Activated naive CD8-positive, alpha-beta T cell treated with anti-CD3 and anti-CD28 coated beads for 36 hours (primary cell): ENCODE data around the gene USP48. TPM values are rescaled to one million over a fixed set of nuclear protein-coding genes. Genes with fewer than 3 reads are reported as not detected.
"Not testable (repeated sequence)": the region's sequence is repeated elsewhere in the genome, so short reads cannot be mapped to it uniquely, and the experiment has no call there.

ENCODE experiments used
- DNase-seq: peaks from one replicate; pipeline ENCODE4 v3.0.0; 2021
- H3K27ac Mint-ChIP-seq: one replicate; pipeline ENCODE4 v1.8.0; 2022; ENCODE audit warnings: mild to moderate bottlenecking, moderate library complexity, mixed read lengths
- H3K27me3 Mint-ChIP-seq: one replicate; pipeline ENCODE4 v1.8.0; 2022; ENCODE audit warnings: mild to moderate bottlenecking, mixed read lengths
- H3K36me3 Mint-ChIP-seq: one replicate; pipeline ENCODE4 v1.8.0; 2021; ENCODE audit warnings: mild to moderate bottlenecking, mixed read lengths
- H3K4me1 Mint-ChIP-seq: one replicate; pipeline ENCODE4 v1.8.0; 2021; ENCODE audit warnings: mixed read lengths
- H3K4me3 Mint-ChIP-seq: one replicate; pipeline ENCODE4 v1.8.0; 2022; ENCODE audit warnings: mild to moderate bottlenecking, moderate library complexity, mixed read lengths
- H3K9me3 Mint-ChIP-seq: one replicate; pipeline ENCODE4 v1.8.0; 2022; ENCODE audit warnings: mixed read lengths
- total RNA-seq, 2 experiments: library from RNA; stranded (reverse); gene quantifications; one replicate each; pipeline ENCODE4 v1.2.3, GENCODE V29; 2021

The USP48 gene
- total RNA-seq, 2 experiments from 2014 or later, result 45.8 to 50.5 TPM

DNA sequence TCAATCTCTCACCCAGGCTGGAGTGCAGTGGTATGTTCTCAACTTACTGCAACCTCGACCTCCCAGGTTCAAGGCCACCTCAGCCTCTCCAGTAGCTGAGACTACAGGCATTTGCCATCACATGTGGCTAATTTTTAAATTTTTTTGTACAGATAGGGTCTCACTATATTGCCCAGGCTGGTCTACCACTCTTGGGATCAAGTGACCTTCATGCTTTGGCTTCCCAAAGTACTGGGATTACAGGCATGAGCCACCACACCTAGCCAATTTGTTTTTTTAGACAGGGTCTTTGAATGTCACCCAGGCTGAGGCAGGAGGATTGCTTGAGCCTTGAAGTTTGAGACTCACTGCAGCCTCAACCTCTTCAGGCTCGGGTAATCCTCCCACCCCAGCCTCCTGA lies 10.2 kb upstream of the USP48 start:
- H3K27ac Mint-ChIP-seq, result no peak overlapping the region
- H3K27me3 Mint-ChIP-seq, result no peaks in the 10 kb centered on the region
- DNase-seq, result no peak
- no peaks in the 10 kb centered on the region for H3K36me3 Mint-ChIP-seq
- peaks cover 2% of the 10 kb centered on the region for H3K9me3 Mint-ChIP-seq
- peaks cover 6% of the 10 kb centered on the region for H3K4me1 Mint-ChIP-seq
- no peak overlapping the region for H3K4me3 Mint-ChIP-seq

DNA sequence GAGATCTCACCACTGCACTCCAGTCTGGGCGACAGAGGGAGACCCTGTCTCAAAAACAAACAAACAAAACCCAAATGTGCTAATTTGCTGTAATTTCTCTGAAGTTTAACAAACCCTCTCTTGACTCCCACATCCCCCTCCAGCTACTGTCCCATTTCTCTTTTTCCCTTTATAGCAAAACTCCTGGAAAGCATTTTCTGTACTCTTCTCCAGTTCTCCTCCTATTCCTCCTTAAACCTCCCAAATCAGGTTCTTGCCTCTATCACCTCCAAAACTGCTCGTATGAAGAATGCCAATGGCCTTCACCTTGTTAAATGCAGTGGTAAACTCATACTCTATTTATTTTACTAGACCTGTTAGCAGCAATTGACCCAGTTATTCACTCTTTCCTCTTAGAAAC lies 3.7 kb upstream of the USP48 start:
- H3K27me3 Mint-ChIP-seq, result peaks cover 3% of the 10 kb centered on the region
- no peak overlapping the region for H3K27ac Mint-ChIP-seq
- peaks cover 6% of the 10 kb centered on the region for H3K4me1 Mint-ChIP-seq
- no peaks in the 10 kb centered on the region for H3K9me3 Mint-ChIP-seq
- no peaks in the 10 kb centered on the region for H3K36me3 Mint-ChIP-seq
- no peak overlapping the region for H3K4me3 Mint-ChIP-seq
- DNase-seq, result no peak

DNA sequence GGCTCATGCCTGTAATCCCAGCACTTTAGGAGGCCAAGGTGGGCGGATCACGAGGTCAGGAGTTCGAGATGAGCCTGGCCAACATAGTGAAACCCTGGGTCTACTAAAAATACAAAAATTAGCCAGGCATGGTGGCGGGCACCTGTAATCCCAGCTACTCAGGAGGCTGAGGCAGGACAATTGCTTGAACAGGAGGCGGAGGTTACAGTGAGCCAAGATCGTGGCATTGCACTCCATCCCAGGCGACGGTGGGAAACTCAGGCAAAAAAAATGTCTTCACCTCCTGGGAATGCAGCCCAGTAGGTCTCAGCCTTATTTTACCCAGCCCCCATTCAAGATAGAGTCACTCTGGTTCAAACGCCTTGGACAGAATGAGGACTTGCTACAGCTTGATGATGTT lies 2.8 kb upstream of the USP48 start:
- not testable (repeated sequence) for H3K9me3 Mint-ChIP-seq, H3K36me3 Mint-ChIP-seq, DNase-seq, H3K27me3 Mint-ChIP-seq, H3K4me1 Mint-ChIP-seq, H3K27ac Mint-ChIP-seq, H3K4me3 Mint-ChIP-seq

DNA sequence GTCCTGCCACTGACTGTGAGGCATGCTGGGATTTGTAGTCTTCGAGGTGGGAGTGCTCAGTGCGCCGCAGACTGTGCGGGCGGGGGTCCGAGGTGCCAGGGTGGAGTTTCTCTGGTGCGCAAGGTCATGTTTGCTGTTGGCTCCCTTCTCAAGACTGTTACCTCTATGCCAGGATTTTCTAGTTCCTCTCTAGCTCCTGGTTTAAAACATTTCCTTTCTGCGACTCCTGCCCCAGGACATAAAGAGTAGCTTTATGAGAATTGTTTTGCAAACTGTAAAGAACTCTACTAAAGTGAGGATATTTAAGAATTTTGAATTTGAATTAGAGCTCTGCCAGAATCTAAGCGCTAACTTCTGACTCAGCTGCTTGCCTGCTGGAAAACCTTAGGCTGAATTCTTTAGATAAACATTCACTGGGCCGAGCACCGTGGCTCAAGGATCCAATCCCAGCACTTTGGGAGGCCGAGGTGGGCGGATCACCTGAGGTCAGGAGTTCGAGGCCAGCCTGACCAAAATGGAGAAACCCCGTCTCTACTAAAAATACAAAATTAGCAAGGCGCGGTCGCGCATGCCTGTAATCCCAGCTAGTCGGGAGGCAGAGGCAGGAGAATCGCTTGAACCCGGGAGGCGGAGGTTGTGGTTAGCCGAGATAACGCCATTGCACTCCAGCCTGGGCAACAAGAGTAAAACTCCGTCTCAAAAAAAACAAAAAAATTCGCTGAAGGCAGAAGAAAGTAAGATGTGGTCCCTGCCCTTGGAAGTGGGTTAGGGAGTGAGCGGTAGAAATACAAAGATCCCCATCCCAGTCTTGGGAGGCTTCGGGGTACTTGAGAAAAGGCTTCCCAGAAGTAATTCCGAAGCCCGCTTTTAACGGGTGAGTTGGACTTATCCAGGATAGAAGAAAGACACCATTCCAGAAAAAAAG lies 992 bp upstream of the USP48 start:
- H3K4me1 Mint-ChIP-seq, result peaks cover 18% of the 10 kb centered on the region
- H3K36me3 Mint-ChIP-seq, result peaks cover 3% of the 10 kb centered on the region
- H3K9me3 Mint-ChIP-seq, result no peaks in the 10 kb centered on the region
- DNase-seq, result no peak
- H3K27ac Mint-ChIP-seq, result peak overlapping the region; percentile 100
- peaks cover 3% of the 10 kb centered on the region for H3K27me3 Mint-ChIP-seq
- H3K4me3 Mint-ChIP-seq, result peak overlapping the region; percentile 90

DNA sequence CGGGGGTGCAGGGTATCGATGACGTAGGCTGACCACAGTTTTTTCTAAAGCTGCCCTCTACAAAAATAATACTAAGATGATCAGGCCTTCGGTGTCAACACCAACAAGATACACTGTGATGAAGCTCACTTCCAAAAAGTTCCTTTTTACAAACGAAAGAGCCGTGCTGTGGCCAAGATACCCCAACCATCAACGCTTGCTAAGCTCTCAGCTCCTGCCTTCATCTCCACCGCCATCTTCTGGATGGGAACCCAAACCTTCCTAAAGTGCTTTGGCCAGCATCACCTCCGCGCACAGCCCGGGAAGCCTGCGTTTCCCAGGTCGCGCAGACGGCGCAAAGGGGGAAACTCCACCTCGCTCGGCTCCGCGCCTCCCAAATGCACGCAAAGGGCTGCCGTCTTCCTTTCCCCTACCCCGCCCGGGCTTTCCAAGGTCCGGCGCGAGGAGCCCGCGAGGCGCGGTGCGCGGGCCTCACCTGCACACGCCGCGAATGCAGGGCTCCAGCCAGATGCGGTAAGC lies 541 bp downstream of the USP48 start:
- peaks cover 9% of the 10 kb centered on the region for H3K36me3 Mint-ChIP-seq
- H3K4me3 Mint-ChIP-seq, result peak overlapping the region; percentile 90
- H3K27me3 Mint-ChIP-seq, result peaks cover 3% of the 10 kb centered on the region
- H3K27ac Mint-ChIP-seq, result peak overlapping the region; percentile 100
- peaks cover 24% of the 10 kb centered on the region for H3K4me1 Mint-ChIP-seq
- peak; percentile 36 for DNase-seq
- peaks cover 4% of the 10 kb centered on the region for H3K9me3 Mint-ChIP-seq

DNA sequence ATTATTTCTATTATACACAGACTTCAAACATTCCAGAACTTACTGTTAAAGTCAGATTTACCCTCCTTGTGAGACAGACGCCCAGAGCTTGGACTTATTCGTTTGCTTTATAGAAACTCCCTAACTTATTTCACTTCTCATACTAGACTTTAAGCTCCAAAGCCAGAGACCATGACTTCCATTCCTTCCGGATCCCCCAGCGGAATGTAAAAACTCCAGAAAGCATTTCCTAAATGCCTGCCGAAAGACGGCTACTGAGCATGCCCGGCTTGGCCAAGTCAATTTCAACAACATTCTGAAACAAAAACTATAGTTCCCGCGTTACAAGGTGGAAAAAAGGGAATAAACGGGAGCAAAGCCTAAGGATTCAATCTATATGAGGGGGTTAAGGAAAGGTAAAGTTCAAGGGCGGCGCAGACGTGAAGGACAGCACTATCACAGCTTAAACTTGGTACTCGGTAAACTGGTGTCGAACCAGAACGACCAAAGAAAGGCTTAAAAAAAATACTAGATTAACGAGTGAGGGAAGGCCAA lies 1.1 kb downstream of the USP48 start:
- no peak for DNase-seq
- Mint-ChIP-seq H3K4me3 (peak overlapping the region; percentile 90), H3K27ac (peak overlapping the region; percentile 100), H3K9me3 (peaks cover 6% of the 10 kb centered on the region), H3K4me1 (peaks cover 27% of the 10 kb centered on the region), H3K27me3 (peaks cover 3% of the 10 kb centered on the region), H3K36me3 (peaks cover 12% of the 10 kb centered on the region)

DNA sequence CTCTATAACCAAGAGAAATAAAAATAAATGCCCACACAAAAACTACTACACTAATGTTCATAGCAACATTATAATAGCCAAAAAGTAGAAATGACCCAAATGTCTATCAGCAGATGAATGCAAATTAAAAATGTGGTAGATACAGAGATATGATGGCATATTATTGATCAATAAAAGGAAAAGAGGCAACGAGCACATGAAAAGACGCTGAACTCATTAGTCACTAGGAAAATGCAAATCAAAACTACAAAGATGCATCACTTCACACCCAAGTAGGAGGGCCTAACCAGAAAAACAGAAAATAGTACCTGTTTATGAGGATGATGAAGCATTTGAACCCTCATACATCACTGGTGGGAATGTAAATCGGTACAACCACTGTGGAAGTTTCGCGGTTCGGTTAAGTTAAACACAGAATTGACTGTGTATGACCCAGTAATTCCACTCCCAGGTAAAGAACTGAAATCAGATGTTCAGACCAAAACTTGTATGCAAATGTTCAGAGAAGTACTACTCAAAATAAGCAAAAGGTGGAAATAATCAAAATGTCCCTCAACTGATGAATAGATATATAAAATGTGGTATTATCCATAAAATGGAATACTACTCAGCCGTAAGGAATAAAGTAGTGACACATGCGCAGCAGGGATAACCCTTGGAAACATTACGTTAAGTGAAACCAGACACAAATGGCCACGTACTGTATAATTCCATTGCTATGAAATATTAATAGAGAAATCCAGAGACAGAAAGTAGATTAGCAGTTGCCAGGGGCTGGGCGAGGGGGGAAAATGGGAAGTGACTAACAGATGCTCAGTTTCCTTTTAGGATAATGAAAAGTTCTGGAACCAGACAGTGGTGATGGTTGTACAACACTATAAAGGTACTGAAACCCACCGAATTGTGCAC lies 3.1 kb downstream of the USP48 start:
- H3K27me3 Mint-ChIP-seq, result peaks cover 3% of the 10 kb centered on the region
- H3K36me3 Mint-ChIP-seq, result peaks cover 15% of the 10 kb centered on the region
- H3K27ac Mint-ChIP-seq, result peak overlapping the region; percentile 92
- H3K4me3 Mint-ChIP-seq, result peak overlapping the region; percentile 70
- peak; percentile 52 for DNase-seq
- peaks cover 42% of the 10 kb centered on the region for H3K4me1 Mint-ChIP-seq
- H3K9me3 Mint-ChIP-seq, result peaks cover 6% of the 10 kb centered on the region

DNA sequence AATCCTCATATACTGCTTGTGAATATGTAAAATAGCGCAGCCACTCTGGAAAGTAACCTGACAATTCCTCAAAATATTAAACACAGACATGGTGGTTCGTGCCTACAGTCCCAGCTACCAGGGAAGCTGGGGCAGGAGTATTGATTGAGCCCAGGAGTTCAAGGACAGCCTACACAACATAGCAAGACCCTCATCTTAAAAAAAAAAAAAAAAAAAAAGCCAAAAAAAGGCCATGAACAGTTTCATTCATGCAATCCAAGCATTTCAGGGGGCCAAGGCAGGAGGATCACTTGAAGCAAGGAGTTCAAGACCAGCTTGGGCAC lies 4.6 kb downstream of the USP48 start:
- H3K27ac Mint-ChIP-seq, result peak overlapping the region; percentile 25
- H3K36me3 Mint-ChIP-seq, result peaks cover 17% of the 10 kb centered on the region
- peaks cover 45% of the 10 kb centered on the region for H3K4me1 Mint-ChIP-seq
- peaks cover 2% of the 10 kb centered on the region for H3K27me3 Mint-ChIP-seq
- H3K9me3 Mint-ChIP-seq, result peaks cover 6% of the 10 kb centered on the region
- H3K4me3 Mint-ChIP-seq, result peak overlapping the region; percentile 10
- no peak for DNase-seq

DNA sequence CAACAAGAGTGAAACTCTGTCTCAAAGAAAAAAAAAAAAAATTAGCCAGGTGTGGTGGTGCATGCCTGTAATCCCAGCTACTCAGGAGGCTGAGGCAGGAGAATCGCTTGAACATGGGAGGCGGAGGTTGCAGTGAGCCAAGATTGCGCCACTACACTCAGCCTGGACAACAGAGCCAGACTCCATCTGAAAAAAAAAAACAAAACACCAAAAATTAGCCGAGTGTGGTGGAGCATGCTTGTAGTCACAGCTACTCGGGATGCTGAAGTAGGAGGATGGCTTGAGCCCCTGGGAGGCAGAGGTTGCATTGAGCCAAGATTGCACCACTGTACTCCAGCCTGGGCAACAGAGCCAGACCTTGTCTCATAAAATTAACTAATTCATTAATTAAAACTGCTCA lies 6.0 kb downstream of the USP48 start:
- DNase-seq, H3K9me3 Mint-ChIP-seq, H3K27ac Mint-ChIP-seq, H3K4me3 Mint-ChIP-seq, H3K27me3 Mint-ChIP-seq: not testable (repeated sequence)
- Mint-ChIP-seq H3K4me1 (peaks cover 46% of the 10 kb centered on the region), H3K36me3 (peaks cover 20% of the 10 kb centered on the region)

DNA sequence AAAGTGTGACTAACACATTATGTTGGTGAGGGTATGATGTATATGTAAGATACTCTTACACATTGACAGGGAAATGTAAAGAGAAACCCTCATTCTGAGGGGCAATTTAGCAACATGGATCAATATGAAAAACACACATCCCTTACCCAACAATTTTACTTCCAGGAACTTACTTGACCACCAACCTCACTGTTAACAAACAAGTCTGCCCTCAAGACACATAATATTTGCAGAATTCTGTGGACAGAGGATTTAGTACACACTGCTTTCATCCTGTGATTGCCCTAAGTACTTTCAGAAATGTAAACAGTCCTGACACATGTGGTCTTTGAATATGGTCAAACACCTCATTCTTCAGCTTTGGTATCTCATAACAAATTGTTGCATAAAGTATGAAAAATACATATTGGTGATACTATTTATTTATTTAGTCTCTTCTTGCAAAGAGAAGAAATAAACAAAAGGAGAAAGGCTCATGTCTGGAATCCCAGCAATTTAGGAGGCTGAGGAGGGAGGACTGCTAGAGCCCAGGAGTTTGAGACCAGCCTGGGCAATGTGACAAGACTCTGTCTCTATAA lies 6.9 kb downstream of the USP48 start:
- Mint-ChIP-seq H3K9me3 (peaks cover 6% of the 10 kb centered on the region), H3K27me3 (no peaks in the 10 kb centered on the region), H3K36me3 (peaks cover 20% of the 10 kb centered on the region), H3K27ac (peak overlapping the region; percentile 13), H3K4me3 (no peak overlapping the region), H3K4me1 (peaks cover 41% of the 10 kb centered on the region)
- DNase-seq, result no peak

DNA sequence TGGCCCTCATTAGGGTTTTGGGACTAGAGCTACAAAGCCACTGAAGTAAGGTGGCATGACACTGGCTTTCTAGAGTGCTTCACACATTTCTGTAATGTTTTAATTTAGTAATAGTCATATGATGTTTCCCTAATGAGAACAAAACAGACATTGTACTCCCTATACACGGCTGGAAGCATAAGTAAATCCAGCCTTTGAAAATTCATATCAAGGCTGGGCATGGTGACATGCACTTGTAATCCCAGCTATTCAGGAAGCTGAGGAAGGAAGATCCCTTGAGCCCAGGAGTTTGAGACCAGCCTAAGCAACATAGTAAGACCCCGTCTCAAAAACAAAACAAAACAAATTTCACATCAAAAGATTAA lies 7.4 kb downstream of the USP48 start:
- Mint-ChIP-seq H3K4me1 (peaks cover 41% of the 10 kb centered on the region), H3K27ac (peak overlapping the region; percentile 13), H3K27me3 (no peaks in the 10 kb centered on the region), H3K36me3 (peaks cover 20% of the 10 kb centered on the region), H3K9me3 (peaks cover 6% of the 10 kb centered on the region), H3K4me3 (no peak overlapping the region)
- no peak for DNase-seq

DNA sequence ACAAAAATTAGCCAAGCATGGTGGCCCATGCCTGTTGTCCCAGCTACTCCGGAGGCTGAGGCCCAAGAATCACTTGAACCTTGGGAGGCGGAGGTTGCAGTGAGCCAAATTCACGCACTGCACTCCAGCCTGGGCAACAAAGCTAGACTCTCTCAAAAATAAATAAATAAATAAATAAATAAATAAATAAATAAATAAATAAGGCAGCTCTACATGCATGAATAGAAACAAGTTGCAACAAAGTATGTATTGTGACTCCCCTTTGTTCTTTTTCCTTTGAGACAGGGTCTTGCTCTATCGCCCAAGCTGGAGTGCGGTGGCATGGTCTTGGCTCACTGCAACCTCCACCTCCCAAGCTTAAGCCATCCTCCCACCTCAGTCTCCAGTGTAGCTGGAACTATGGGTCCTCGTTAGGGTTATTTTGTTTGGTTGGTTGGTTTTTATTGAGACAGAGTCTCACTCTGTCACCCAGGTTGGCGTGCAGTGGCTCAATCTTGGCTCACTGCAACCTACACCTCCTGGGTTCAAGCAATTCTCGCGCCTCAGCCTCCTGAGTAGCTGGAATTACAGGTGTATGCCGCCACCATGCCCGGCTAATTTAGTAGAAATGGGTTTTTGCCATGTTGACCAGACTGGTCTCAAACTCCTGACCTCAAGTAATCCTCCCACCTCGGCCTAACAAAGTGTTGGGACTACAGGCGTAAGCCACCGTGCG lies 8.0 kb downstream of the USP48 start:
- Mint-ChIP-seq H3K4me1 (peaks cover 39% of the 10 kb centered on the region), H3K27ac (no peak overlapping the region)
- DNase-seq, result no peak

DNA sequence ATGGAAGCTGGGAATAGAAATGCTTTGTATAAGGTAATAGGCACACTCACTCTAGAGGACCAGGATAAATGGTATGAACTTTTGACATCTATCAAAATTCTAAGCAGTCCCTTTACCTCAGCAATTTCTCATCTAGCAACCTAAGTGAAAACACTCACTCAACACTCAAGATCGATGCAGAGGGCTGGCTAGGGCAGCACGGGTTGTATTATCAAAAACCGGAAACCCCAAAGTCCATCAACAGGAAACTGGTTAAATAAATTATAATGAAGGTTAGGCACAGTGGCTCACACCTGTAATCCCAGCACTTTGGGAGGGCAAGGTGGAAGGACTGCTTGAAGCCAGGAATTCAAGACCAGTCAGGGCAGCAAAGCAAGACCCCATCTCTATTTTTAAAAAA lies 9.4 kb downstream of the USP48 start:
- no peak for DNase-seq
- peak overlapping the region; percentile 65 for H3K27ac Mint-ChIP-seq
- no peak overlapping the region for H3K4me3 Mint-ChIP-seq
- H3K36me3 Mint-ChIP-seq, result peaks cover 27% of the 10 kb centered on the region
- peaks cover 6% of the 10 kb centered on the region for H3K9me3 Mint-ChIP-seq
- H3K27me3 Mint-ChIP-seq, result no peaks in the 10 kb centered on the region
- peaks cover 41% of the 10 kb centered on the region for H3K4me1 Mint-ChIP-seq

More for the DNA sequence above, 8.0 kb downstream of the USP48 start:
- peaks cover 23% of the 10 kb centered on the region for H3K36me3 Mint-ChIP-seq
- H3K4me3 Mint-ChIP-seq, result no peak overlapping the region
- peaks cover 6% of the 10 kb centered on the region for H3K9me3 Mint-ChIP-seq
- no peaks in the 10 kb centered on the region for H3K27me3 Mint-ChIP-seq

DNA sequence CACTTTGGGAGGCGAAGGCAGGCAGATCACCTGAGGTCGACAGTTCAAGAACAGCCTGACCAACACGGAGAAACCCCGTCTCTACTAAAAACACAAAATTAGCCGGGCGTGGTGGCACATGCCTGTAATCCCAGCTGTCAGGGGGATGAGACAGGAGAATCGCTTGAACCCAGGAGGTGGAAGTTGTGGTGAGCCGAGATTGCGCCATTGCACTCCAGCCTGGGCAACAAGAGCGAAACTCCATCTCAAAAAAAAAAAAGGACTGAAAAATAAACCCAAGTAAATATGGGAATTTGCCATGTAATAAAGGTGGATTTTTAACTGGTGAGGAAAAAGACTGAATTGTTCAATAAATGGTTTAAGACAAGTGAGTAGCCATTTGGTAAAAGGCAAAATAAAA lies 11.3 kb downstream of the USP48 start:
- Mint-ChIP-seq H3K36me3 (peaks cover 17% of the 10 kb centered on the region), H3K4me1 (peaks cover 39% of the 10 kb centered on the region)
- not testable (repeated sequence) for H3K27me3 Mint-ChIP-seq, H3K27ac Mint-ChIP-seq, H3K9me3 Mint-ChIP-seq, H3K4me3 Mint-ChIP-seq, DNase-seq
